COLO829 (cell line): Measurements from ENCODE around the gene SOHLH2.
A peak's percentile ranks its signal among the peaks of the same experiment; 100 is the strongest.

Experiments
- DNase-seq: peaks from one replicate; pipeline ENCODE4 v3.0.0; 2012; ENCODE audit warnings: low spot score

Gene SOHLH2

GRCh38 chr13:36188441-36188840 is 25.9 kb downstream of the SOHLH2 start:
- no peak for DNase-seq

GRCh38 chr13:36183901-36184300 is 30.5 kb downstream of the SOHLH2 start:
- DNase-seq: peak; percentile 9

DNA sequence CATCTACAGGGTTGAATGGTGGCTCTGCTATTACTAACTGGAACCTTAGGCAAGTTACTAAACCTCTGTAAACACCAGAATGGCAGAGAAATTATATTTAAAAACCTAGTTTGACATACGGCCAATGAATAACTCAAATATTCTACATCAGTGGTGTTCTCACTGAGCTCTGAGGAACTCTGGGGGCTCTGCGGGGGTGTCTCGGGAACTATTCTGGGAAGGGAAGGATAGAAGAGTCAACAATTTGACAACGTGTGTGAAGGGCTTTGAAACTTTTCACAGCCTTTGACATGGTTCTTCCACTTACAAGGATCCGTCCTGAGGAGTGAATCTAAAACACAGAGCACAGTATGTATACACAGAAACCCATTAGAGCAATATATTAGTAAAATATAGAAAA is 38.7 kb downstream of the SOHLH2 start:
- no peak for DNase-seq

DNA sequence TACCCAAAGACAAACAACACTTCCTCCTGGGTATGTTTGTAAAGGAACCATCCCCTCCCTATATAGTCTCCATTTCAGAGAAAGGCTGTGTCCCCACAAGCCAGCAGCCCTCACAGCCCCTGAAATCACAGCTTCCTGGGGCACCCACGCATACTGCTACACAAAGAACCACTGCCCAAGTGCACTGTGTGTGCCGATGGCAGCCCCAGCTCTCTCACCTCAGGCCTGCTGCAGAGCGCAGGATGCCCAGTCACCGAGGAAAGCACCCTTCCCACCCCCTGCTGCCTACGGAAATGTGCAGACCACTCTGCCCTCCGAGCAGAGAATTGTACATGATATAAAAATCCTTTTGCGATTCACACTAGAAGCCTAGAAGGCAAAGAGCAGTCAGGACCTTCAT is 39.4 kb downstream of the SOHLH2 start:
- no peak for DNase-seq

DNA sequence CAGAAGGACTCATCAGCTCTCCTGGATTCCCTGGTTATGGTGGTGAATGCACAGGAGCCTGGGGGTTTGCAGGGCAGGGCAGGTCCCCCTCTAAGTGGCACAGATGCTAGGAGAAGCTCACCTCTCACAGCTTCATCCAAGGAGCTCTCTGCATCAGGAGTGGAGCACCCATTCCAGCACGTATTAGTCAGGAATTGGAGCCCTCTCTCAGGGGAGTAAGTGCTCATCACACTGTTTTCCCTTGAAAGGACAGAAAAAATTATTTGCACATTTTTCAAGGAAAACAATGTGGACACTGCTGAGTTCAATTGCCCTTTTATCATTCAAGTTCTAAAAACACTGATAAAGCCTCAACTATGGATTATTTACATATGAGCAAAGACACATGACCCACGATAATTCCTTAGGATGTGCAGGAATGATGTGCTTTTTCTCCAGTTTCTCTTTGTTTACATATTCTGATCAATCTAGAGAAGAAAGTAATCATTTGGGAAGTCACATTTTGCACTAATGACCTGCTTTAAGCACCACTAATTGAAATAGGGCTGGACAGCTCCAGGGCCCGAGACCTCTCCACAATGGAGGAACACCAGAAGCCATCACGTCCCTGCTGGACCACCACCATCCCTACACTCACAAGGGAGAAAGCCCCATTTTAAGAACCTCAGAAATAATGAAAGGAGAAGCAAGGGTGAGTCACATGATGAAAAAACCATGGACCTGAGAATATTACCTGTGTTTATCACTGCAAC is 40.6 kb downstream of the SOHLH2 start:
- no peak for DNase-seq

GRCh38 chr13:36166046-36166445 is 48.3 kb downstream of the SOHLH2 start:
- DNase-seq: no peak

GRCh38 chr13:36163809-36164308 is 50.5 kb downstream of the SOHLH2 start:
- DNase-seq: peak; percentile 13

DNA sequence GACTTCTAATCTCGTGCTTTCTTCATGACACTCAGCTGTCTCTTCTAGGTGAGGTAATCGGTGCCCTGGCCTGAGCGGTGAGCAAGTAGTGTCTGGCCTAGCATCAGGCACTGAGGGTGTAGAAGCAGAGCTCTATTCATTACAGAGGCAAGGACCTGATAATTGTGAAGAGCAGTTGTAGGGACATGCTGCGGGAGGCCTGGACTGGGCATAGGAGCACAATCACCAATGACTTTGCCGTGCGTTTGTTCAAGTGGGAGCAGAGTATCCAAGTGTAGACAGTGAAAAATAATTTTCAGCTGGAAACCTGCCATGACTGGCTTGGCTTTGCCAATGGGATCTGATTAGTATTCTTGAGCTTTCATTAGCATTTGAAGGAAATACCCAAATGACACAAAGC is 51.1 kb downstream of the SOHLH2 start:
- DNase-seq: no peak

GRCh38 chr13:36160297-36160696 is 54.1 kb downstream of the SOHLH2 start:
- DNase-seq: no peak

- no peak for DNase-seq
Observed at GRCh38 chr13:36158611-36159010, 55.7 kb downstream of the SOHLH2 start.

DNA sequence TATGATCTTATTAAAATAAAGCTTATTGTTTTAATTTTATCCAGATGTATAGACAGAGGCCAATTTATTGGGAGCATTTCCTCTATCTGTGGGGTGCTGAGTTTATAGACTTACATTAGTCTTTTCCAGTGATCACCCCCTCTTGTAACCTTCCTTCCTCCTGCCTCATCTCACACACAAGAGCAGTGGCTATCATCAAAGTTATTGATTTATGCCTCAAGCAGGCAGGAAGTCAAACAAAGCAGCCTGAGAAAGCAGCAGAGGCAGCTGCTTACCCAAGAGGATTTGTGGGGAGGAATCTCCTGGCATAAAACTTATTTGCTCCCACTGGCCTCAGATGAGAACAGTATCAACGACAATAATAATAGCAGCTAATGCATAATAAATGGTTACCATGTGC is 56.9 kb downstream of the SOHLH2 start:
- no peak for DNase-seq

GRCh38 chr13:36154567-36155291 is 59.6 kb downstream of the SOHLH2 start:
- no peak for DNase-seq

- no peak for DNase-seq
Observed at GRCh38 chr13:36151591-36151990, 62.8 kb downstream of the SOHLH2 start.

- DNase-seq: no peak
Observed at GRCh38 chr13:36148446-36148845, 65.9 kb downstream of the SOHLH2 start.

- DNase-seq: no peak
Observed at GRCh38 chr13:36147330-36147729, 67.0 kb downstream of the SOHLH2 start.

DNA sequence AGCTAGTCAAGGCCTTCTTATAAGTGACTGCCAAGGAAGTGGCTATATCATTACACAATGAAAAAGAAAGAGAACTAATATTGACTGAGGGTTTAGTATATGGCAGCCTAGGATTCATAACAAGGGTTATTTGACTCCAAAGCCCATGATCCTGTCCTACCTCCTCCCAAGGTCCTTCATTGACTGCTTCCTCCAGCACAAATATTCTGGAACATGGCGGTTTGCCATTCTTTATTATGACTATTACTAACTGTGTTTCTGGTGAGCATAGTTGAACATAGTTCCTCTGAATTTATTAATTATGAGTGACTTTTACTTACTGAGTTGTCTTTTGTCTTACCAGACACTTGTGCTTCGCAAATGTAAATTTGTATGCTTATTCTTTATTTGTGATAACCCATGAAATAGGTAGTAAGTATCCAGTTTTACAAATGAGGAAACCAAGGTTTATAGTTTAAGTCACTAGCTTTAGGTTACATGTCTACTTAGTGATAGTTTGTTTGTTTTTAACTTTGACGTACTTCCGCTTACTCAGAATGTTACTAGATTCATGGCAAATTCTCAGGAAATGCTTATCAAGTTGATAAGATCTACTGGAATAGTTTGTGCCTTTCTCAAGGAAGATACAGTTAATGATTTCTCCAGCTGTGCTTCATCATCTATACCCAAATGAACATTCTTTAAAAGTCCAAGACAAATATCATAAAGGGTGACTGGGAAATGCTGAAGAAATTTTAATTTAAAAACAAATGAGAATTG is 67.7 kb downstream of the SOHLH2 start:
- no peak for DNase-seq

GRCh38 chr13:36143738-36144137 is 70.6 kb downstream of the SOHLH2 start:
- no peak for DNase-seq

DNA sequence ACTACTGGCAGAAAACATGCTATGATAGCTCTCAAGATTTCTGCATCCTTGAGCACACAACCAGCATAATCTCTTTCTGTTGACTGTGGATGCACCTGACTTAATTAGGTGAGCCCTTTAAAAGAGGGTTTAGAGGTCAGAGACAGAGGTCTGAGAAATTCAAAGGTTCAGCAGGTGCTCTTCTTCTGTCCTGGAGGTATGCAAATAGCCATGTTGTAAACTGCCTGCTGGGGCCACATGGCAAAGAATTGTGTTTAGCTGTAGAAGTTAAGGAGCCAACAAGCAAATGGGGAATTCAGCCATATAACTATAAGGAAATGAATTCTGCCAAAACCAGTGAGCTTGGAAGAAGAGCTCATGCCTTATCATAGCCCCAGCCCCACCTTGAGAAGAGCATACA is 71.6 kb downstream of the SOHLH2 start:
- DNase-seq: no peak

DNA sequence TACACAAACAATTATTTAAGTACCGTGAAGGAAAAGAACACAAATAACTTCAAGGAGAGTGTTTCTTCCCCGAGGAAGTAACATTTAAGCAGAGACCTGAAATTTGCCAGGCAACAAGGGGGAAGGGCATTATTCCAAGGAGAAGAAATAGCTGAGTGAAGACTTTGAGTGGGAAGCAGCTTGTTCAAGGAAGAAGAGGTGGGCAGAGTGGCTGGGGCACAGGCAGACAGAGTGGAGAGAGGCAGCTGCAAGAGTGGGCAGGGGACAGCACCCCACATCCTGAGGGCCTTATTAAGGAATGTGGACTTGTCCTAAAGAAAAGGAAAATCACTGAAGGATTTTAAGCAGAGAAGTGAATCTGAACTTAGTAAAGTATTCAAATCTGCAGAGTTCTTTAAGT is 78.5 kb downstream of the SOHLH2 start:
- DNase-seq: no peak

DNA sequence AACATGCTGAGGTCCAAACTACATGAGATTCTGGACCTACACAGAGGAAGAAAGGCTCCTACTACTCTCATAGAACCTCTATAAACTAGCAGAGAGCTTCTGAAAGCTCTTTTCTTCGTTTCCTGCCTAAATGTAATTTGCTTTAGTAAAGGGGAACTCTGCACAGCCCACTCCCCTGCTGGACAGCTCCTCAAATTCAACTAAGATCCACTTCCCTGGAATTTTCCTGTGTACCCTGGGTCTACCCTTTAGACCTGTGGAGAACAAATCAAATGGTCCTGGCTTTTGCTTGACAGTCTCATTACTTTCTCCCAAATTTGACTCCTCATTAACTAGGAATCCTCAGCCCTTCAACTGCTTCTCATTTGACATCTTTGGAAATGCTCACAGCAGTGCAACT is 79.7 kb downstream of the SOHLH2 start:
- no peak for DNase-seq

- no peak for DNase-seq
Observed at GRCh38 chr13:36133950-36134626, 80.3 kb downstream of the SOHLH2 start.

- no peak for DNase-seq
Observed at GRCh38 chr13:36132376-36132775, 82.0 kb downstream of the SOHLH2 start.
